Hematopoietic multipotent progenitor cell treated with erythropoietin and hydrocortisone succinate and interleukin-3 and kit ligand, for 17 days (in vitro differentiated cells): ENCODE results near the gene BANK1.
"Not testable (repeated sequence)": the region's sequence is repeated elsewhere in the genome, so short reads cannot be mapped to it uniquely, and the experiment has no call there.

ENCODE experiments used
- DNase-seq: peaks from one replicate; pipeline ENCODE4 v3.0.0-alpha.2; 2015; ENCODE audit warnings: low spot score

The BANK1 gene

GRCh38 chr4:101905527-101905926 lies 115.0 kb downstream of the BANK1 start:
- DNase-seq = not testable (repeated sequence)

DNA sequence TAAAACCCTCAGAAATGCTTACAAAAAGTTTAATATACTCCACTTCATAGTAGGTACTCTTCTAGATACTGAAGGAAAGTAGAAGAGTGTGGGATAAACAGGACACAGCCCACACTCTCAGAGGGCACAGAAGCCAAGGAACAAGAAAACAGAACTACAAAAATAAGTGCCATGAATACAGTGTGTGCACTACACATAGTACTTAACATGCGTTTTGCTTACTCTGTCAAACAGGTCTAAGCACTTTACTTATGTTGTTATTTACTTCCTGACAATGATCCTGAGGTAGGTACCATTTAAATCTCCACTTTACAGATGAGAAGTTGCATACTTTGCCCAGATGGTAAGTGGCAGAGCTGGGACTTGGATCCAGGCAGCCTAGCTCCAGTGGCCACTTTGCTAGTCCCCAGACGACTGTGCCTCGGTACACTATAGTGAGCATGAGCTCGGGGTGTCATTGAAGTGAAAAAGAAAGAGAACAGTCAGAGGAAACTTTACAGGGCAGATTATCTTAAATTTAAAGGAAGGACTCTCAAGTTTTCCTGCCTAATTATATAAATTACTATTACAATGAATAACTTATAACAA lies 120.3 kb downstream of the BANK1 start:
- no peak for DNase-seq

- DNase-seq = no peak
Measured at GRCh38 chr4:101911616-101912015, 121.1 kb downstream of the BANK1 start.

- DNase-seq = no peak
Measured at GRCh38 chr4:101914761-101915160, 124.2 kb downstream of the BANK1 start.

- no peak for DNase-seq
Measured at GRCh38 chr4:101919373-101919977, 128.9 kb downstream of the BANK1 start.

DNA sequence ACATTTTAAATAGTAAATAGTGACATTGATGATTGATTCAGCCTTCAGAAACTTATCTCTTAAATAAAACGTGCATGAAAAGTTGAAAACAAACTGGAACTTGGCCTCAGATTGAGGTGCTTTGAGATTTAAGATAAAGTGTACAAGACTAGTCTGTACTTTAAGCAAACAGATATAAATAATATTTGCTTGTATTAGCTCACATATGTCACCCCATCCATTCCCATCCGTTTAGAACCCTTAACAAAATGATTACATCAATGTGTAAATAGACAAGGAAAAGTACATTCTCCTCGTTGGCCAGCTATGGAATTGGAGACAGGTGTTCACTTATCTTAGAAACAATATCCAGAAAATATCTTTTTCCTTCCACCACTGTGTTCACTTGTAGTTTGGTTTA lies 130.8 kb downstream of the BANK1 start:
- DNase-seq = no peak

DNA sequence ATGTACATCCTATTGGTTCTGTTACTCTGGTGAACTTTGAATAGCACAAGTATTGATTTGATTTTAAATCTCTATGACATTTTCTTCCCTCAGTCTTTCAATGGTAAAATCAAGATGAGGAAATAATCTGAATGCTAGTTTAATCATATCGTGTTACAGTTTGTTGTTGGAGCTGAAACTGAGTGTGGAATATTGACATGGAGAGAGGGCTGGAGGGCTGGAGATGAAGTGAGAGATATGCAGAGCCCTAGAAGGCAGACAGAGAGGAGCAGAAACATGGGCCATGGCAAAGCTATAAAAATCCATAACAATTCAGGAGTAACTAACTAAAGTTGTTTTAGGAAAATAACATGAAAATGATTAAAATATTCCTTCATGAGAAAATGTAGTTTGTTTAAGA lies 141.1 kb downstream of the BANK1 start:
- DNase-seq = no peak

DNA sequence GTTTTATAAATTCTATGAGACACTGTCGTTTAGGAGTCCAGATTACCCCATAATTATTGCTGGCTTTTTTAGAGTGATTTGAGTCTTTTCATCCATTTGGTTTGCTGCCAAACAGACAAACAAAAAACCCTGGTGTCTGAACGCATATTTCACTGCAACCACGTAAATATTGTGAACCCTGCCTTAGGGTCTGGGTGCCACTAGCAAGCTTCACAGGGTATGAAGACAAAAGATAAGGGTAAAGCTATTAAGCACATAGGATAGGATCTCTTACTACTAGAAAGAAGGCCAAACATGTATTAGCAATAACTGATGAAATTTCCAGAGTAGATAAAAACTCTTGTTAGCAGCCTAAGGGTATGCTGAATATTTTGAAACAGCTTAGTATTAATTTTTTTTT lies 143.3 kb downstream of the BANK1 start:
- DNase-seq = no peak

DNA sequence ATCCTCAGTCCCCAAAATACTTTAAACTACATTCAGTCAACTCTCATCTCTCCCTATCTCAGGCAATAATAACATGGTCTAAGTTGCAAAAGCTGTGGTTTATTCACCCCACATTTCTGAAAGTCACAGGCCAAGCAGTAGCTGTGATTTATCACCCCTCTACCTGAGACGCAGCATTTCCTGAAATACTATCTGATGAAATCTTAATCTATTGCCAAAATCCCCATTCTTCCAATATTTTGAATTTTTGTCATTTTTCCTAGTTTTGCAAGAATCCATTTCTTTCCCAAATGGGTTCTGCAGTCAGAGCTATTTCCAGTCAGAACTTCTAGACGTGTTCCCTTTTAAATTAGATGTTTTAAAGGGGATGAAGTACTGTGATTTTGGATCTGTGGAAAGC lies 148.3 kb downstream of the BANK1 start:
- no peak for DNase-seq

DNA sequence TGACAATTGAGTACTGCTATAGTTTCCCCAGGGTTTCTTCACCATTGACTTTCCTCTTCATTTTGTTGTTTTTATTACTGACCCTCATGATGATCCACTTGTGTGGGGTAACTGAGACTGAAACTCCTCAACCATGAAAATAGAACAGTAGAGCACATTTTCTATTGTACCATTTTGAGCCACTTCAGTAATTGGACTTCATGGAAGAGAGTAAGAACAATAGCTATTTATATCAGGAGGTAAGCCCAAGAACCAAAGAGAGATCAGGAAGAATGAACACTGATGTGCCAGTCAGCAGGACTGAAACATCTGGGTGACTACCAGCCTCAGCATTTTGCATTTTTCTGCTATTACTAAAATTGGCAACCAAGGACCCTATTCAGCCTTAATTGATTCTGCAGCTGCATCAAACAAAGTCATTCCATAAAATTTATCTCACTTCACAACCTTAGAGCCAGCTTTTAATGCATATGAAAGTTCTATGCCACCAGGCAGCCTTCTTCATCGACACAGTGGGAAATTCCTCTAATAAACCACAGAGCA lies 151.4 kb downstream of the BANK1 start:
- no peak for DNase-seq

GRCh38 chr4:101942891-101943290 lies 152.4 kb downstream of the BANK1 start:
- no peak for DNase-seq

- no peak for DNase-seq
Measured at GRCh38 chr4:101944649-101945048, 154.1 kb downstream of the BANK1 start.

DNA sequence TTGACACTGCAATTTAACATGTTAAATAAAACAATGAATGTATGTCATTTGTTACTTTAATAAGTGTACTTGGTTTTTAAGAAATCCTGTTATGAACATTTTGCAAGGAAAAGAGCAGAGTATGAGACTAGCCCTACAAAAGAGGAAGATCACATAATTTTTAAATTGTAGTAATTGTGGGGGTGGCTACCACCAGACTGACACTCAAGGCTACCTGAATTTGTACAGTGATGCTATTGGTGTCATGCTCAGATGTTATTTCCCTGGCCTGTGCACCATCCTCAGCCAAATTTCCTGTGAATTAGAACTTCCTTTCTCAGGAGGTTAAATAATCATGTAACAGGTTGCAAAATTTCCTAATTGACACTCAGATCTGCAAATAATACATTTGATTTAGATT lies 157.5 kb downstream of the BANK1 start:
- DNase-seq = no peak

GRCh38 chr4:101948951-101949350 lies 158.4 kb downstream of the BANK1 start:
- no peak for DNase-seq

DNA sequence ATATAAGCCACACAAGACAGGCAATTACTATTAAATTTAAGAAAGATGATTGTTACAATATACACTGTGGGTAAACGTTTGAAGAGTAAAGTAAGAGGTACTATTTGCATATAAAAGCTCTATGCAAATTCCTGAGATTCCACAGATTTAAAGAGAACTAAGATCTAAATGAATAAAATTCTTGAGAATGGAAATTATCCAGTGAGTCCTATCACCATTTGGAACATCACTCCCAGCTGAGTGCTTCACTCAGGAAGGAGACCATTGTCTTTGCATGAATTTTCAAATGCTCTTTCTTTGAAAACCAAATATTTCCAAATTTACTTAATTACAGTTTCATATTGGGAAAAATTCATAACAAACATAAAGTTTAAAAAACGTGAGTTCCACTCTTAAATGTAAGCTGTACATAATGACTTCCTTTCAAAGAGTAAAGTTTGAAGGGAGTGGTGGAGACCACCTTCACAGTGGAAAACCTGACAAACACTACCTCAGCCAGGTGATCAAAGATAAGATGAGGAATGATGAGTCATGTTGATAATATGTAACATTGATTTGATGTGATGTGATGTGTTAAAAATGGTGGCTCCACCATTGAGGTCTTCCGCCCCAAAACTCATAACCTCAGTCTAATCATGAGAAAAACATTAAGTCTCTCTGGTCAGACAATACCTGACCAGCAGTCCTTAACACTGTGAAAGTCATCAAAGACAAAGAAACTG lies 159.9 kb downstream of the BANK1 start:
- no peak for DNase-seq

- DNase-seq = no peak
Measured at GRCh38 chr4:101952985-101953384, 162.5 kb downstream of the BANK1 start.

GRCh38 chr4:101953949-101954348 lies 163.4 kb downstream of the BANK1 start:
- DNase-seq = no peak

GRCh38 chr4:101954351-101954750 lies 163.8 kb downstream of the BANK1 start:
- DNase-seq = no peak

DNA sequence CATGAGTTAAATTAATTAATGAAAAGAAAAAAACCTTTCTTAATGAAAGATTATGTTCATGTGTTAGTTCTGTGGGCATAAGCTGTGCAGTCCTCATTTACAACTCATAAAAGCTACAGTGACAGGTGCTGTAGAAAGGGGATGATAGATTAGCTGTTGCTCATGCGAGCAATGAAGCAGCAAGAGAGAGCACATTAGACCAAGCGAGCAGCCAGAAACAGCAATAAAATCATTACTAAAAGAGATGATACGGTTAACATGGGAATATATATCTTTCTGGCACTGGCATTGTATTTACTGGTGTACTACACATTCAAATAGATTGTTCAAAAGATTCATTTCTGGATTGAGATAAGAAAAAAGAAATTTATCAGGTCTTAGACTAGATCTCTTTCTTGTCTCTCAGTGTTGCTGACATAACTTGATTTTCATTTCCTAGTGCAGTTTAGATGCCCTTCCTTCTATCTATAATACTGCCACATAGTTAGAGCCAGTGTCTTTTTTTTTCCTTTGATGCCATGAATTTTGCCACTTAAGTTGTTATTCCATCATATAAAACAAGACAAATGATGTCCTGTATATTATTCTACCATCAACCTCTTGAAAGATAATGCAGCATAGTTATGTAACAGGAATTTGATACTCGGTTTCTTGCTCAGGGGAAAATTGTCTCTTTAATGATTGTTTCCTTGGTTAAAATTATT lies 164.6 kb downstream of the BANK1 start:
- DNase-seq = no peak

DNA sequence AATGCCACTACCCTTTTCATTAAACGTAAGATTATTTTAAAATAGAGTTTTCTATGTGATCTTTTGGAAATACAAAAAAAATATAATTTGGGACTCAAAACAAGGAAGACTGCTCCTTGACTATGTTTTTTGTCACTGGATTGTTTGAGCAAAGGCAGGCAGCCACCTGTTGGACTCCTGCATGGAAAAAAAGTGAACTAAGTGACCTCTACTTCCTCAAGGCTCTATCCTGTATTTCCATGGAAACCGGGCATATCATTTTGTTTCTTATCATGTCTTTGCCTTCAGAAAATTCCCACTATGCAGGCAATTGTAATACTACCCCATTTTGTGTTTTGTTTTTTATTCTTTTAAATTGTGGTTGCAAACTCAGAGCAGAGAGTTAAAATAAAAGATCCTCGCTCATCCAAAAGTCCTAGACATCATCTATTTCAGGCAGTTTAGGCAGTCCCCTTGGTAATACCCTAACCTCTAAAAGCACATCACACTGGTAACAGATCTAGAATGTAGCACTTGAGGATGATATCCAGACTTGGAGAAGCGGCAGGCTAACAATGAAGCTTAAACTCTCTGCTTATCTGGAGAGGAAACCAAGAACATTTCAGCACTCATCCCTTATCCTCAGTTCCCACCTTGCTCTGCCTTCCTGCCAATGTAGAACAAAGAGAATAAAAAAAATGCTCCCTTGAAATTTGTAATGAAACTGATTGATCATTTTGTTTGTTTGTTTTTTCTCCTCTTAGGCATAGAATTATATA lies 165.7 kb downstream of the BANK1 start:
- DNase-seq = no peak

DNA sequence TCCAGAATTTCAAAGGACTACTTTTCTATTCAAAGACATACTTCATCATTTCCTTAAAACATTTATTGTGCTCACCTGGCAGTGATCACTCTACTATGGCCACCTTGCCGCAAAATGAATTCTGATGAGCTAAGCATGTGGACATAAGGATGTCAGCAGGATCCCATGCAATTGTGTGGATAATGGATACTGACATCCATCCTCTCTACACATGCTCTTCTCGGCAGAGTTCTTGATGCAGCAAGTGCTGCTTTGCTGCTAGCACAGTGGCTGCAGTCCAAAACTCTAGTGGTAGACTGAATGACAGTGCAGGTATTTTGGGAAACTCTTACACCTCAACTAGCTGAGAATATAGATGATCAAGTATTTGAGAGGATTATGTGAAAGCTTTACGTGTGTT lies 168.0 kb downstream of the BANK1 start:
- DNase-seq = no peak

DNA sequence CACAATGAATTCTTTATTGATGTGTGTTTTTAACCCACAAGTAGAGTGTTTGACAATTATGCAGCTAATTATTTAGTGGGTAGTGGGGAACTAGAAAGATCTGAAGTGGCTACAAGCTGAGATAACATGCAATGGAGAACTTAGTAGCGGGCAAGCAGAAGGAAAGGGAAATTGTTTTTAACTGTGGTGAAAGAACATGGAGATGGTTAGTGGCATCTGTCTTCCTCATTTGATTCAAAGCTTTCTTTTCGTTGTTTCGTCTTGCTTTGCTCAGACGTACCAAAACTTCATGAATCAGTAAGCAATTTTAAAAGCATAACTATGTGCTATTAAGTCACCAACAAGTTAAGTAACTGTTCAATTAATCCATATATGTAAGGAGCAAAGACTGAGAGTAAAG lies 169.9 kb downstream of the BANK1 start:
- no peak for DNase-seq
